H1 (cell line): ENCODE results near the gene ZC3H8. TPM values are rescaled to one million over a fixed set of nuclear protein-coding genes. Genes with fewer than 3 reads are reported as not detected.

Experiments
- CBX5 ChIP-seq: fragments of 300-800, 300-1000 bp; sonication (generic); IDR thresholded peaks from 2 replicates; pipeline ENCODE4 v1.7.1; 2016; ENCODE audit warnings: antibody characterized with exemption, low read length, low read depth
- CTCF ChIP-seq, 3 experiments: IDR thresholded peaks; 1 replicate in 2 of 3; 2 replicates in 1 of 3; pipeline versions ENCODE4 v1.5.1 to v1.6.1; 2011; ENCODE audit warnings: low read length in 3 of 3, mild to moderate bottlenecking in 3 of 3, inconsistent platforms in 2 of 3, low read depth in 1 of 3, moderate library complexity in 1 of 3; ENCODE audit not compliant: insufficient read depth in 1 of 3; ENCODE audit errors: control extremely low read depth in 1 of 3
- EP300 ChIP-seq, 2 experiments: IDR thresholded peaks; 1 replicate in 1 of 2; 2 replicates in 1 of 2; pipeline ENCODE4 v1.6.1; 2011 to 2012; ENCODE audit warnings: low read depth in 2 of 2, low read length in 2 of 2, mild to moderate bottlenecking in 2 of 2, borderline replicate concordance in 1 of 2, inconsistent platforms in 1 of 2, moderate library complexity in 1 of 2
- EZH2 ChIP-seq: fragments of 200-600 bp; sonication (generic); IDR thresholded peaks from 2 replicates; pipeline ENCODE4 v1.7.1; 2012; ENCODE audit warnings: low read depth, mild to moderate bottlenecking, moderate library complexity, low read length, inconsistent platforms; ENCODE audit not compliant: severe bottlenecking
- SIN3A ChIP-seq, 2 experiments: IDR thresholded peaks in 1 of 2; conservative IDR thresholded peaks in 1 of 2; 2 replicates each; pipeline ENCODE4 v1.6.1; 2011 to 2012; ENCODE audit warnings: low read length in 2 of 2, improper control_type of control experiment in 1 of 2, low read depth in 1 of 2, mild to moderate bottlenecking in 1 of 2
- SP2 ChIP-seq: IDR thresholded peaks from 2 replicates; pipeline ENCODE4 v1.6.1; 2012; ENCODE audit warnings: mild to moderate bottlenecking, low read length, inconsistent platforms
- polyA plus RNA-seq, 7 experiments: library from polyadenylated mRNA; depleted of rRNA in 3 of 7; stranded (reverse) in 5 of 7; unstranded in 2 of 7; fragments of >200 nt in 5 of 7; fragments of 200-250 nt in 2 of 7; gene quantifications; 1 replicate in 5 of 7; 2 replicates in 1 of 7; 4 replicates in 1 of 7; pipeline versions ENCODE4 v1.2.1 to v1.2.3, GENCODE V29; 2011 to 2013; ENCODE audit warnings: missing spikeins in 2 of 7, mixed read lengths in 2 of 7
- total RNA-seq: library from RNA; stranded (reverse); fragmentation: NEBNext Ultra II Directional; extraction: Animal tissue kit (Norgen Biotek cat#: 25700); gene quantifications from 2 replicates; pipeline ENCODE4 v1.2.1, GENCODE V29; 2021

Gene ZC3H8
- total and polyA plus RNA-seq, 2 of the 8 experiments (the other 6 are each of a cell fraction or from before 2014, with no cell fraction given) = 1.9 to 7.1 TPM

- TF ChIP-seq EP300 (IDR thresholded peaks at IDR 0.05; ENCODE audit: borderline replicate concordance in 1 of 2, low read depth in 2 of 2, low read length in 2 of 2) (no peak), SP2 (no peak), CBX5 (no peak), EZH2 (no peak), CTCF (IDR thresholded peaks at IDR 0.05; ENCODE audit: control extremely low read depth in 1 of 3, insufficient read depth in 1 of 3, low read depth in 1 of 3, low read length in 3 of 3) (no peak), SIN3A (conservative IDR thresholded peaks at IDR 0.05 in 1 of 2, IDR thresholded peaks at IDR 0.05 in 1 of 2; ENCODE audit: low read depth in 1 of 2, low read length in 2 of 2) (no peak)
Measured at GRCh38 chr2:112182581-112183034, 72.2 kb downstream of the ZC3H8 start (continued).
